ENCODE results near the gene HBE1. TPM values are rescaled to one million over a fixed set of nuclear protein-coding genes. Genes with fewer than 3 reads are reported as not detected.

HBE1 gene
- total RNA-seq, 1 donor from 2014 or later, result 0.34 TPM

GRCh38 chr11:5231111-5231510 is 38.6 kb downstream of the HBE1 start:
- Mint-ChIP-seq H3K9me3 (no peaks in the 10 kb centered on the region), H3K27ac (no peak overlapping the region), H3K27me3 (ENCODE audit: low read depth) (peaks cover 3% of the 10 kb centered on the region), H3K4me1 (peaks cover 9% of the 10 kb centered on the region), H3K4me3 (no peak overlapping the region), H3K36me3 (no peaks in the 10 kb centered on the region)
- TF ChIP-seq CTCF (IDR thresholded peaks at IDR 0.05; ENCODE audit: unreplicated experiment), result no peak
- no peak for DNase-seq (ENCODE audit: low spot score in 2 of 2, unreplicated experiment in 2 of 2)

- no peak for TF ChIP-seq CTCF (IDR thresholded peaks at IDR 0.05; ENCODE audit: unreplicated experiment)
- Mint-ChIP-seq H3K4me3 (no peak overlapping the region), H3K9me3 (no peaks in the 10 kb centered on the region), H3K4me1 (peaks cover 9% of the 10 kb centered on the region), H3K27me3 (ENCODE audit: low read depth) (no peaks in the 10 kb centered on the region), H3K27ac (no peak overlapping the region), H3K36me3 (no peaks in the 10 kb centered on the region)
- no peak for DNase-seq (ENCODE audit: low spot score in 2 of 2, unreplicated experiment in 2 of 2)
Measured at GRCh38 chr11:5230266-5230665, 39.5 kb downstream of the HBE1 start.

GRCh38 chr11:5229796-5230195 is 39.9 kb downstream of the HBE1 start:
- Mint-ChIP-seq H3K9me3 (no peaks in the 10 kb centered on the region), H3K27ac (no peak overlapping the region)

GRCh38 chr11:5229356-5229755 is 40.4 kb downstream of the HBE1 start:
- H3K27ac Mint-ChIP-seq, result no peak overlapping the region
- H3K27me3 Mint-ChIP-seq (ENCODE audit: low read depth), result no peaks in the 10 kb centered on the region
- H3K9me3 Mint-ChIP-seq, result no peaks in the 10 kb centered on the region
- no peak for TF ChIP-seq CTCF (IDR thresholded peaks at IDR 0.05; ENCODE audit: unreplicated experiment)
- no peak for DNase-seq (ENCODE audit: low spot score in 2 of 2, unreplicated experiment in 2 of 2)
- no peaks in the 10 kb centered on the region for H3K36me3 Mint-ChIP-seq
- H3K4me3 Mint-ChIP-seq, result no peak overlapping the region
- peaks cover 5% of the 10 kb centered on the region for H3K4me1 Mint-ChIP-seq

More at GRCh38 chr11:5229796-5230195, 39.9 kb downstream of the HBE1 start:
- Mint-ChIP-seq H3K27me3 (ENCODE audit: low read depth) (no peaks in the 10 kb centered on the region), H3K36me3 (no peaks in the 10 kb centered on the region), H3K4me1 (peaks cover 9% of the 10 kb centered on the region), H3K4me3 (no peak overlapping the region)
- DNase-seq (ENCODE audit: low spot score in 2 of 2, unreplicated experiment in 2 of 2), result no peak
- TF ChIP-seq CTCF (IDR thresholded peaks at IDR 0.05; ENCODE audit: unreplicated experiment), result no peak

GRCh38 chr11:5228124-5228523 is 41.6 kb downstream of the HBE1 start:
- Mint-ChIP-seq H3K27ac (no peak overlapping the region), H3K27me3 (ENCODE audit: low read depth) (no peaks in the 10 kb centered on the region), H3K36me3 (no peaks in the 10 kb centered on the region), H3K4me3 (no peak overlapping the region), H3K9me3 (no peaks in the 10 kb centered on the region), H3K4me1 (peaks cover 3% of the 10 kb centered on the region)
- no peak for TF ChIP-seq CTCF (IDR thresholded peaks at IDR 0.05; ENCODE audit: unreplicated experiment)
- DNase-seq (ENCODE audit: low spot score in 2 of 2, unreplicated experiment in 2 of 2), result no peak

- H3K36me3 Mint-ChIP-seq, result no peaks in the 10 kb centered on the region
- H3K27ac Mint-ChIP-seq, result no peak overlapping the region
- H3K9me3 Mint-ChIP-seq, result no peaks in the 10 kb centered on the region
- peaks cover 3% of the 10 kb centered on the region for H3K4me1 Mint-ChIP-seq
- H3K4me3 Mint-ChIP-seq, result no peak overlapping the region
- no peak for DNase-seq (ENCODE audit: low spot score in 2 of 2, unreplicated experiment in 2 of 2)
- H3K27me3 Mint-ChIP-seq (ENCODE audit: low read depth), result no peaks in the 10 kb centered on the region
- no peak for TF ChIP-seq CTCF (IDR thresholded peaks at IDR 0.05; ENCODE audit: unreplicated experiment)
Measured at GRCh38 chr11:5227681-5228080, 42.1 kb downstream of the HBE1 start.

Data from mesothelial cell of epicardium (in vitro differentiated cells).